Cardiac muscle cell (in vitro differentiated cells and primary cell): ENCODE data around the gene APOH. TPM values are rescaled to one million over a fixed set of nuclear protein-coding genes. Genes with fewer than 3 reads are reported as not detected.

Experiments
- DNase-seq, 2 donors: peaks; one replicate each; pipeline versions ENCODE4 v3.0.0 to v3.0.0-alpha.2; 2010 to 2017; ENCODE audit warnings: low read depth in 1 of 2, low spot score in 1 of 2
- H3K27ac ChIP-seq: fragments of 200-600 bp; sonication (generic); 2 replicates; pipeline ENCODE4 v1.5.1; 2016
- H3K27me3 ChIP-seq: fragments of 200-600 bp; sonication (generic); 2 replicates; pipeline ENCODE4 v1.6.0; 2016; ENCODE audit warnings: control low read depth
- H3K36me3 ChIP-seq: fragments of 200-600 bp; sonication (generic); 2 replicates; pipeline ENCODE4 v1.5.1; 2016; ENCODE audit warnings: control low read depth
- H3K4me1 ChIP-seq: fragments of 200-600 bp; sonication (generic); 2 replicates; pipeline ENCODE4 v1.8.1; 2017; ENCODE audit warnings: low read depth, mild to moderate bottlenecking, mixed run types
- H3K4me3 ChIP-seq: fragments of 200-600 bp; sonication (generic); 2 replicates; pipeline ENCODE4 v1.5.1; 2016; ENCODE audit warnings: mild to moderate bottlenecking
- H3K9me3 ChIP-seq: fragments of 200-600 bp; sonication (generic); 2 replicates; pipeline ENCODE4 v1.5.1; 2017; ENCODE audit warnings: low read depth, mild to moderate bottlenecking, control low read depth
- CTCF ChIP-seq: IDR thresholded peaks from 2 replicates; pipeline ENCODE4 v1.5.1; 2012; ENCODE audit warnings: low read depth, mild to moderate bottlenecking, low read length
- polyA plus RNA-seq: library from polyadenylated mRNA; unstranded; fragments of >200 nt; fragmentation: Nextera tagmentation; extraction: Ambion mirVana; gene quantifications from 2 replicates; pipeline ENCODE4 v1.2.1, GENCODE V29; 2016
- total RNA-seq: library from RNA; depleted of rRNA; stranded (reverse); fragments of >200 nt; gene quantifications from 2 replicates; pipeline ENCODE4 v1.2.3, GENCODE V29; 2016

The APOH gene
- total and polyA plus RNA-seq, 2 experiments from 2014 or later: not detected

- no peaks in the 10 kb centered on the region for H3K36me3 ChIP-seq
- DNase-seq: no peak
- H3K4me3 ChIP-seq: no peak overlapping the region
- no peak overlapping the region for H3K27ac ChIP-seq
- H3K4me1 ChIP-seq: peaks cover 6% of the 10 kb centered on the region
- H3K9me3 ChIP-seq: no peaks in the 10 kb centered on the region
- H3K27me3 ChIP-seq: no peaks in the 10 kb centered on the region
- no peak for TF ChIP-seq CTCF
These were observed 21.5 kb upstream of the APOH start for GRCh38 chr17:66250686-66251085.

- Histone ChIP-seq H3K4me3 (no peak overlapping the region), H3K9me3 (no peaks in the 10 kb centered on the region), H3K36me3 (no peaks in the 10 kb centered on the region), H3K27ac (no peak overlapping the region), H3K4me1 (peaks cover 6% of the 10 kb centered on the region), H3K27me3 (no peaks in the 10 kb centered on the region)
- peak in 1 of 2 donors; percentile 13 for DNase-seq
- TF ChIP-seq CTCF: no peak
These were observed 19.1 kb upstream of the APOH start for GRCh38 chr17:66248285-66248684.

DNA sequence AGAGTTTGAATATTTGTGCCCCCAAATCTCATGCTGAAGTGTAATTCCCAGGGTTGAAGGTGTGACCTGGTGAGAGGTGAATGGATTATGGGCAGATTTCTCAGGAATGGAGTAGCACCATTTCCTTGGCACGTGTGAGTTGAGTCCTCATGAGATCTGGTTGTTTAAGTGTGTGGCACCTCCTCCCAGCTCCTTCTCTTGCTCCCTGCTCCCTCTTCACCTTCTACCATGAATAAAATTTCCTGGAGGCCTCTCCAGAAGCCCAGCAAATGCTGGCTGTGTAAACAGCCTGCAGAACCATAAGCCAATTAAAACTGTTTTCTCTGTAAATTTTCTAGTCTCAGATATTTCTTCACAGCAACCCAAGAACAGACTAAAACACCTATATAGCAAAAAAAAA, 12.6 kb upstream of the APOH start:
- Histone ChIP-seq H3K4me1 (no peaks in the 10 kb centered on the region), H3K36me3 (no peaks in the 10 kb centered on the region), H3K9me3 (no peaks in the 10 kb centered on the region), H3K4me3 (no peak overlapping the region), H3K27me3 (no peaks in the 10 kb centered on the region), H3K27ac (no peak overlapping the region)
- TF ChIP-seq CTCF: no peak
- no peak for DNase-seq

DNA sequence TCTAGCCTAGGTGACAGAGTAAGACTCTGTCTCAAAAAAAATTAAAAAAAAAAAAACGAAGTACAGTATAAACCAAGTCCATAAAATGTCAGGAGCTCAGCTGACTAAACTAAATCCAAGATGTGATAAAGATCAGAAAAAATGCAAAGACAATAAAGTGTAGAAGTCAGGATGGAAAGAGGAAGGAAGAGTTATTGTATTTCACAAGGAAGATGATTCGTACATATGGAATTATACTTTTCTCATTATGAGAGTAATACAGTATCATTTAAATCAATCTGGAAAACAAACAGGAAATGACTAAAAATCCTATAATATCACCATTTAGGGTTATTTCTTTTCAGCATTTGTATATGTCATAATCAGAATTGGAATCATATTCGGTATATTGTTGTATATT, 11.4 kb upstream of the APOH start:
- Histone ChIP-seq H3K27me3 (no peaks in the 10 kb centered on the region), H3K9me3 (no peaks in the 10 kb centered on the region), H3K4me3 (no peak overlapping the region), H3K36me3 (no peaks in the 10 kb centered on the region), H3K27ac (no peak overlapping the region), H3K4me1 (no peaks in the 10 kb centered on the region)
- peak in 1 of 2 donors; percentile 9 for DNase-seq
- no peak for TF ChIP-seq CTCF

- Histone ChIP-seq H3K36me3 (no peaks in the 10 kb centered on the region), H3K4me1 (no peaks in the 10 kb centered on the region), H3K9me3 (no peaks in the 10 kb centered on the region), H3K27me3 (no peaks in the 10 kb centered on the region), H3K27ac (no peak overlapping the region), H3K4me3 (no peak overlapping the region)
- no peak for TF ChIP-seq CTCF
- no peak for DNase-seq
These were observed 10.8 kb upstream of the APOH start for GRCh38 chr17:66240013-66240412.
